ENCODE measurements around the gene PCDHB3. TPM values are rescaled to one million over a fixed set of nuclear protein-coding genes. Genes with fewer than 3 reads are reported as not detected.
"Not testable (repeated sequence)": the region's sequence is repeated elsewhere in the genome, so short reads cannot be mapped to it uniquely, and the experiment has no call there.

Gene PCDHB3
- total and polyA plus RNA-seq, 2 experiments from 2014 or later = 0.76 to 4.1 TPM

- no peaks in the 10 kb centered on the region for H4K20me1 ChIP-seq (ENCODE audit: insufficient read depth, poor library complexity, severe bottlenecking)
- no peak for DNase-seq (ENCODE audit: low spot score)
- no peaks in the 10 kb centered on the region for H3K36me3 ChIP-seq (replicated peaks; ENCODE audit: insufficient read depth, low read depth)
- H3K4me2 ChIP-seq = no peak within 1 kb of the TSS
- no peak for TF ChIP-seq CTCF (IDR thresholded peaks at IDR 0.05; ENCODE audit: poor library complexity)
- no peak for TF ChIP-seq EZH2 (IDR thresholded peaks at IDR 0.05; ENCODE audit: borderline replicate concordance)
- no peak for TF ChIP-seq EZH2phosphoT487 (IDR thresholded peaks at IDR 0.05; ENCODE audit: low read depth, severe bottlenecking, unreplicated experiment)
- H3K27ac ChIP-seq = no peak within 1 kb of the TSS
- no peak within 1 kb of the TSS for H3K4me3 ChIP-seq
- no peaks in the 10 kb centered on the region for H3K4me1 ChIP-seq (ENCODE audit: insufficient read depth)
- no peaks in the 10 kb centered on the region for H3K79me2 ChIP-seq
- peaks cover 16% of the 10 kb centered on the region for H3K9me3 ChIP-seq (ENCODE audit: low read depth)
- H2AFZ ChIP-seq = no peak within 1 kb of the TSS
- H3K9me2 ChIP-seq (replicated peaks; ENCODE audit: insufficient read depth) = no peaks in the 10 kb centered on the region
- WGBS (ENCODE audit: low lambda C conversion rate, missing lambda C conversion rate) = 83% methylated on average over 18 of the region's 18 CpGs
- H3K27me3 ChIP-seq = no peaks in the 10 kb centered on the region
Observed at GRCh38 chr5:141149812-141150211, 49.5 kb downstream of the PCDHB3 start, which contains the start of gene PCDHB6. TSS of gene PCDHB6 (plus strand) at chr5:141150057. CDS start at chr5:141150258, 201 bp downstream.

GRCh38 chr5:141150224-141150992 is 50.1 kb downstream of the PCDHB3 start:
- no peak for TF ChIP-seq EZH2 (IDR thresholded peaks at IDR 0.05; ENCODE audit: borderline replicate concordance)
- no peak overlapping the region for H3K4me2 ChIP-seq
- H2AFZ ChIP-seq = no peak overlapping the region
- no peaks in the 10 kb centered on the region for H3K27me3 ChIP-seq
- no peaks in the 10 kb centered on the region for H4K20me1 ChIP-seq (ENCODE audit: insufficient read depth, poor library complexity, severe bottlenecking)
- no peaks in the 10 kb centered on the region for H3K36me3 ChIP-seq (replicated peaks; ENCODE audit: insufficient read depth, low read depth)
- H3K79me2 ChIP-seq = no peaks in the 10 kb centered on the region
- no peaks in the 10 kb centered on the region for H3K9me2 ChIP-seq (replicated peaks; ENCODE audit: insufficient read depth)
- no peak overlapping the region for H3K4me3 ChIP-seq
- H3K4me1 ChIP-seq (ENCODE audit: insufficient read depth) = no peaks in the 10 kb centered on the region
- no peak overlapping the region for H3K27ac ChIP-seq
- peaks cover 14% of the 10 kb centered on the region for H3K9me3 ChIP-seq (ENCODE audit: low read depth)
- DNase-seq (ENCODE audit: low spot score) = no peak
- WGBS (ENCODE audit: low lambda C conversion rate, missing lambda C conversion rate) = 96% methylated on average over 33 of the region's 33 CpGs

DNA sequence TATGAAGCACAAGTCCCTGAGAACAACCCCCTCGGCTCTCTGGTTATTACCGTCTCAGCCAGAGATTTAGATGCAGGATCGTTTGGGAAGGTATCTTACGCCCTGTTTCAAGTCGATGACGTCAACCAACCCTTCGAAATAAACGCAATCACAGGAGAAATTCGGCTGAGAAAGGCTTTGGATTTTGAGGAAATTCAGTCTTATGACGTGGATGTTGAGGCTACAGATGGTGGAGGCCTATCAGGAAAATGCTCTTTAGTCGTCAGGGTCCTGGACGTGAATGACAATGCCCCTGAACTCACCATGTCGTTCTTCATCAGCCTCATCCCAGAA is 50.7 kb downstream of the PCDHB3 start:
- Histone ChIP-seq H3K9me3 (ENCODE audit: low read depth) (peaks cover 14% of the 10 kb centered on the region), H3K27ac (no peak overlapping the region), H3K36me3 (replicated peaks; ENCODE audit: insufficient read depth, low read depth) (no peaks in the 10 kb centered on the region), H3K4me3 (no peak overlapping the region), H2AFZ (no peak overlapping the region), H3K4me2 (no peak overlapping the region), H3K79me2 (no peaks in the 10 kb centered on the region), H4K20me1 (ENCODE audit: insufficient read depth, poor library complexity, severe bottlenecking) (no peaks in the 10 kb centered on the region), H3K4me1 (ENCODE audit: insufficient read depth) (no peaks in the 10 kb centered on the region), H3K27me3 (no peaks in the 10 kb centered on the region), H3K9me2 (replicated peaks; ENCODE audit: insufficient read depth) (no peaks in the 10 kb centered on the region)
- no peak for DNase-seq (ENCODE audit: low spot score)
- TF ChIP-seq CTCF (IDR thresholded peaks at IDR 0.05; ENCODE audit: poor library complexity) (no peak), EZH2 (IDR thresholded peaks at IDR 0.05; ENCODE audit: borderline replicate concordance) (no peak), EZH2phosphoT487 (IDR thresholded peaks at IDR 0.05; ENCODE audit: low read depth, severe bottlenecking, unreplicated experiment) (no peak)
- WGBS (ENCODE audit: low lambda C conversion rate, missing lambda C conversion rate) = 94% methylated on average over 13 of the region's 13 CpGs

DNA sequence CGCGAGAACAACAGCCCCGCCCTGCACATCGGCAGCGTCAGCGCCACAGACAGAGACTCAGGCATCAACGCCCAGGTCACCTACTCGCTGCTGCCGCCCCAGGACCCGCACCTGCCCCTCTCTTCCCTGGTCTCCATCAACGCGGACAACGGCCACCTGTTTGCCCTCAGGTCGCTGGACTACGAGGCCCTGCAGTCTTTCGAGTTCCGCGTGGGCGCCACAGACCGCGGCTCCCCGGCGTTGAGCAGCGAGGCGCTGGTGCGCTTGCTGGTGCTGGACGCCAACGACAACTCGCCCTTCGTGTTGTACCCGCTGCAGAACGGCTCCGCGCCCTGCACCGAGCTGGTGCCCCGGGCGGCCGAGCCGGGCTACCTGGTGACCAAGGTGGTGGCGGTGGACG is 51.4 kb downstream of the PCDHB3 start:
- not testable (repeated sequence) for H3K36me3 ChIP-seq (replicated peaks; ENCODE audit: insufficient read depth, low read depth); H3K9me2 ChIP-seq (replicated peaks; ENCODE audit: insufficient read depth); H3K27me3 ChIP-seq; H2AFZ ChIP-seq; H3K4me2 ChIP-seq; H3K4me3 ChIP-seq; H3K4me1 ChIP-seq (ENCODE audit: insufficient read depth); H3K79me2 ChIP-seq; DNase-seq (ENCODE audit: low spot score); H4K20me1 ChIP-seq (ENCODE audit: insufficient read depth, poor library complexity, severe bottlenecking); H3K27ac ChIP-seq
- WGBS (ENCODE audit: low lambda C conversion rate, missing lambda C conversion rate) = 98% methylated on average over 24 of the region's 41 CpGs
- peaks cover 14% of the 10 kb centered on the region for H3K9me3 ChIP-seq (ENCODE audit: low read depth)

DNA sequence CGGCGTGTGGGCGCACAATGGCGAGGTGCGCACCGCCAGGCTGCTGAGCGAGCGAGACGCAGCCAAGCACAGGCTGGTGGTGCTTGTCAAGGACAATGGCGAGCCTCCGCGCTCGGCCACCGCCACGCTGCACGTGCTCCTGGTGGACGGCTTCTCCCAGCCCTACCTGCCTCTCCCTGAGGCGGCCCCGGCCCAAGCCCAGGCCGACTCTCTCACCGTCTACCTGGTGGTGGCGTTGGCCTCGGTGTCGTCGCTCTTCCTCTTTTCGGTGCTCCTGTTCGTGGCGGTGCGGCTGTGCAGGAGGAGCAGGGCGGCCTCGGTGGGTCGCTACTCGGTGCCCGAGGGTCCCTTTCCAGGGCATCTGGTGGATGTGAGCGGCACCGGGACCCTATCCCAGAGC is 51.8 kb downstream of the PCDHB3 start:
- H3K9me3 ChIP-seq (ENCODE audit: low read depth) = peaks cover 14% of the 10 kb centered on the region

More for the DNA sequence above, 51.8 kb downstream of the PCDHB3 start:
- not testable (repeated sequence) for H4K20me1 ChIP-seq (ENCODE audit: insufficient read depth, poor library complexity, severe bottlenecking); DNase-seq (ENCODE audit: low spot score); H3K36me3 ChIP-seq (replicated peaks; ENCODE audit: insufficient read depth, low read depth); H3K9me2 ChIP-seq (replicated peaks; ENCODE audit: insufficient read depth); H3K27ac ChIP-seq; H3K4me2 ChIP-seq; H3K79me2 ChIP-seq; H3K4me1 ChIP-seq (ENCODE audit: insufficient read depth); H3K4me3 ChIP-seq; H2AFZ ChIP-seq; H3K27me3 ChIP-seq
- 100% methylated on average over 21 of the region's 36 CpGs for WGBS (ENCODE audit: low lambda C conversion rate, missing lambda C conversion rate)

Measured in hepatocyte (in vitro differentiated cells).